GM21717 (cell line): ENCODE data around the gene PRRC1.

Experiments used
- ATAC-seq: cut with Tn5 transposase; IDR thresholded peaks from one replicate; pipeline ENCODE4 v1.9.1; 2021; ENCODE audit warnings: mild to moderate bottlenecking, moderate library complexity; ENCODE audit not compliant: unreplicated experiment

The PRRC1 gene

GRCh38 chr5:127602896-127603844, 85.7 kb downstream of the PRRC1 start:
- ATAC-seq, result no peak
